Measurements from ENCODE around the gene GDF10. TPM values are rescaled to one million over a fixed set of nuclear protein-coding genes. Genes with fewer than 3 reads are reported as not detected.

GDF10 gene, protein sequence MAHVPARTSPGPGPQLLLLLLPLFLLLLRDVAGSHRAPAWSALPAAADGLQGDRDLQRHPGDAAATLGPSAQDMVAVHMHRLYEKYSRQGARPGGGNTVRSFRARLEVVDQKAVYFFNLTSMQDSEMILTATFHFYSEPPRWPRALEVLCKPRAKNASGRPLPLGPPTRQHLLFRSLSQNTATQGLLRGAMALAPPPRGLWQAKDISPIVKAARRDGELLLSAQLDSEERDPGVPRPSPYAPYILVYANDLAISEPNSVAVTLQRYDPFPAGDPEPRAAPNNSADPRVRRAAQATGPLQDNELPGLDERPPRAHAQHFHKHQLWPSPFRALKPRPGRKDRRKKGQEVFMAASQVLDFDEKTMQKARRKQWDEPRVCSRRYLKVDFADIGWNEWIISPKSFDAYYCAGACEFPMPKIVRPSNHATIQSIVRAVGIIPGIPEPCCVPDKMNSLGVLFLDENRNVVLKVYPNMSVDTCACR
- total RNA-seq = 1 to 10 TPM in 1 of 2 experiments, under 1 TPM in 1; 0.89 to 1.0 TPM

DNA sequence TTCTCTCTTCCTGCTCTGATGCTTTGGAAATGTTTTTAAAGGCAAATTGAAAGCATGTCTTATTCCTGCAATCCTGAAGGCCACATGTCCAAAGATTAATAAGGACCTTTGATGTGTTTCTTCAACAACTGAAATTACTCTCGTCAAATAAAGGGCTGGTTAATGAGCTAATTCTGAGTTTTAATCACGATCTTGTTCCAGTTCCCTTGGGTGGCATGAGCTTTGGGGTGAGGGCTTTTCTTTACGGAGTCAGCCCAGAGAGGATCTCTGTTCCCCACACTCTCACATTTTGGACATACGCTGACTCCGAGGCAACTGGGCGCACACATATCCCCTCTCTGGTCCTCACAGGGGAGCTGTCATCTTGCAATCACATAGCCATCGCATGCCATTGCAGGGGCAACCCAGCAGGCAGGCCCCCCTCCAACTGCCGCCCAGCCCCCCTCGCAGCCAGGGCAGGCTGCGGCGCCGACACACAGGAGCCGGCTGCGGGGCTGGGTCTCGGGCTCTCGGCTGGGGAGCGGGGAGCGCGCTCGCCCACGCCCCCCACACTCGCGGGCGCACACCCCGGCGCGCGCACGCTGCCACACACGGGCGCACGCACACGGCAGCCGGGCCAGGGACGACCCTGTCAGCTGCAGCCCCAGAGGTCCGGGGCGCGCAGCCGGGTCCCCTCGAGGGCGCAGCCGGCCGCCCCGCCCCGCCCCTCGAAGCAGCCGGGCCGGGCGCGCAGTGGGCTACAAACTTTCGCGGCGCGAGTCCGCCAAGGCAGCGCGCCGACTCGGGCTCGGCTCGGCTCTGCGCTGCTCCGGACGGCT lies at the start of gene GDF10:
GDF10 (plus strand) TSS at position 587 of the 818 bp plus-strand sequence. CDS start 455 bp downstream, outside the sequence.
- POLR2A ChIA-PET = interaction anchor here (0.5 kb wide), 1 partner anchor 22 kb away, joined by 3 read pairs; no protein-coding TSS in a partner anchor
- CTCF ChIA-PET = interaction anchor here (1.3 to 1.5 kb wide), 2 partner anchors 12 to 275 kb away, joined by 4 to 6 read pairs; no protein-coding TSS in a partner anchor

DNA sequence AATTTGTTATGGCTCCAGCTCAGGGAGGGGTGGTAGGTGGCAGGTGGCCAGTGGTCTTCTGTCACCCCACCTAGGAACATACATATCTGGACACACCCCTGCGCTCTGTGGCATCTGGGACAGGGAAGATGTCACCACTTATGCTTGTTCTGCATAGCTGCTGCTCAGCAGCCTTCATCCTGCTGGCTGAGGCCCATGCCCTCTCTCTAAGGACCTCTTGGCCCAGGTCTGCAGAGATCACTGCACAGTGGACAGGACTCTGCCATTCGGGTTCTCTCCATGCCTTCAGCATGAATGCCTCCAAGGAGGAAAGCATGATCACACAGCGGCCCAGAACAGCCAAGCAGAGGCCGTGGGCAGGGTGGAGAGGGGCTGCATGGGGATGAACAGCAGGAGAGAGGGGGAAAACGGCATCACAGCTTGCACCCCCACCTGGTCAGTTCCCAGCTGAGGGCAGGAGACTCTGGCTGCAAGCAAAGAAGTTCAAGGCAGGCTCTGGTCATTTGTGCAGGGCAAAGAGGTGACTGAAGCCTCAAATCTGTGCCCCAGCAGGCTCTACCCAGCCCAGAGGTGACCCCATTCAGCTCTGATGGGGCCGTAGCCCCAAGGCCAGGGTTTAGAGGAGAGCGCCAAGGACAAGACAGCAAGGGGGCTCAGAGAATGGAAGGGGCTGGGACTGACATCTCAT lies 47.8 kb upstream of the GDF10 start:
- CTCF ChIA-PET = no interaction called here

DNA sequence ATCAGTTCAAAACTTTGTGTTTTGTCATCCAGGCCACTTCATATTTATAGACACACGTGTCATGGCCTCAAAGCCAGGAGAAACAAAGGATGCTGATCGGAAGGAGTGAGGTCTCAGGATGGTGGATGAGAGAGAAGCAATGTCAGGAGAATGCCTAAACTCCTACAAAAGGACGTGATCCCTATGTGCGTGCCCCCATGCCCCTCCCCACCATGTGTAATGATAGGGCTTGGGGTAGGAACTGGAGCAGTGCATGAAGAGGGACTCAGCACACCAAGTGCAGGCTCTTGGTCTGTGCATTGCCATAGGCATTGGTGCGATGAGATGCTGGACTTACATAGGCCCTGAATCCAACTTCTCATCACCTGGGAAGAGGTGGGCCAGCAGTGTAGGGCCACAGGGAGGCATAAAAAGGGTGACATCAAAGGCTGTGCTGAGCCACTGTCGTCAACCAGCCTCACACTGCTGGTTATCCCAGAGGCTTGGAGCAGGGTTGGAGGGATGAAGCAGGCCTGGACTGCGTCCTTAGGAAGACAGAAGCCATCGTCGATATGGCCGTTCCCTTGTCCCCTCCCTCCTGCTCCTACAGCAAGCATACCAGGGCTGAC lies 46.9 kb upstream of the GDF10 start:
- ChIA-PET POLR2A (no interaction called here), CTCF (no interaction called here)

More for the DNA sequence above, 47.8 kb upstream of the GDF10 start:
- POLR2A ChIA-PET = no interaction called here

DNA sequence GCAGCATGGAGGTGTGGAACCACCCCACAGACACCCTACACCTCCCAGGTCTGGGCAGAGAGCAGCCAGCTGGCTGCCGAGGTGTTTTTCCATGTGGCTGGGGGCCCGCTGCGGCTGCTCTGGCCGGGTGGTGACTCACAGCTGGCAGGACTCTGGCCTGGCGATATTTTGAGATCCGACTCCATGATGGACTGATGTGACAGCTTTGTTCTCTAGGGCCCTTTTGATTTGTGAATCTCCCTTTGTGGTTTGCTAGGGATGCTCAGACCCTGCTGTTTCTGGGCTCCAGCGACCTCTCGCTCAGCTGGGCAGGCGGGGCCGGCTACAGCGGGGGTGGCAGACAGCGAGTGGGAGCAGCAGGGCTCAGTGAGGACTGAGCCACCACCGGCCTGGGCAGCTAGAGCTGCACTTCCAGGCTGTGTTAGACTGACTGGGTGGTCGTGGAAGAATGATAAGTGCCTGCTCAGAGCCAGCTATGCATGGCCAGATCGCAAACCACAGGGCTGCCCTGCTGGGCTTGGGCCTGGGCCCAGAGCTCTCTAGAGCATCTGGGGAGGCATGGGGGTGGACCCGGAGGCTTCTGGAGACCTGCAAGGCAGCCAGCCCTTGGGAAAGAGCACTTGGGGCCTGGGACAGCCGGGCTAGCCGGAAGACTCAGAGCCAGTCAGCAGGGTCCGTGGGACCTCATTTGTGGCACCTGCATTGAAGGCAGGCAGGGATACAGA lies 46.2 kb upstream of the GDF10 start:
- ChIA-PET CTCF (no interaction called here), POLR2A (no interaction called here)

DNA sequence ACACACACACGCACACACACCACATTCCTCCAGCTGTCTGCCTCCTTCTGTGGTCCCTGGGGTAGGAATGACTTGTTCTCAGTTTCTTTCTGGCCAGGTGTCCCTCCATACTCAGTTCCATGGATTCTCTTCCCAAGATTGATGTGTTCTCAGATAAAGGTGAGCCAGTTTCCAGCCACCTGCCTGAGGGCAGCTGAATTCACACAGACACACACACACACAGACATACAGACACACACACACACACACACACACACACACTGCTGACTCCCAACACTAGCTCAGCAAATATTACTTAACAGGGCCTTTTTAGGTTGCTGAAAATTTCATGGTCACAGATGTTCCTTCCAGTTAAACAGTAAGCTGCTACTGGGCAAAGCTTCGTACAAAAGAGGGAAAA lies 45.4 kb upstream of the GDF10 start:
- CTCF ChIA-PET = no interaction called here
- POLR2A ChIA-PET = no interaction called here

DNA sequence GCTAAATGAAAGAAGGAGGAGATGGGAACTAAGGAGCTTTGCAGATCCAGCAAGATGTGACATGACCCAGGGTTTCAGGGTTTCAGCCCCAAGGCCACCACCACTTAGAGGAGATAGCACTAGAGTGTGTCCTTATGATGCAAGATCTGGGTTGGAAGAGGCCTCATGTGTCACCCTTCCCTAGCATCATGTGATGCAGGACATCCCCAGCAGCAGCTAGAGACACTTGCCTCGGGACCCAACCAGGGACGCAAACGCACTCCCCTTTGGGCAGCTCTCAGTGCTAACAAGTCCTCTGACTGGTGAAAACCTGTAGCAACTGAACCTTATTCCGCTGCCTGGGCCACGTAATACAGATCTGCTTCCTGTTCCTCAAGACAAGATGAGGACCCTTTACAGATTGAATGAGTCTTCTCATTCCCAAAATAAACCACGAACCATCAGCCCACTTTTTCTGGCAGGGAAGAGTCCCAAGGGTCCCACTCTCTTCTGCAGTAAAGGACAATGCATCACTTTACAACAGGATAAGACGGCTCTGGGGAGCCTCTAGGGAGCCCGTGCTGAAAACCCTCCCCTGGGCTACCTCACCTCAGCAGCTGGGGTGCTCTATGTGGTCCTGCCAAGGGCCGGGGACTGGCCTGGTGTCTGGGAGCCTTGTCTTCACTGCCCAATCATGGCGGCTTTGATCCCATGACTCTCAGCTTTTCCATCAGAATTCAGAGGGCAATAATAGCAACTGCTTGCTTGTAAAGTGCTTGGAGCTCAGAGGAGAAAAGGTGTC lies 44.8 kb upstream of the GDF10 start:
- ChIA-PET CTCF (no interaction called here), POLR2A (no interaction called here)

DNA sequence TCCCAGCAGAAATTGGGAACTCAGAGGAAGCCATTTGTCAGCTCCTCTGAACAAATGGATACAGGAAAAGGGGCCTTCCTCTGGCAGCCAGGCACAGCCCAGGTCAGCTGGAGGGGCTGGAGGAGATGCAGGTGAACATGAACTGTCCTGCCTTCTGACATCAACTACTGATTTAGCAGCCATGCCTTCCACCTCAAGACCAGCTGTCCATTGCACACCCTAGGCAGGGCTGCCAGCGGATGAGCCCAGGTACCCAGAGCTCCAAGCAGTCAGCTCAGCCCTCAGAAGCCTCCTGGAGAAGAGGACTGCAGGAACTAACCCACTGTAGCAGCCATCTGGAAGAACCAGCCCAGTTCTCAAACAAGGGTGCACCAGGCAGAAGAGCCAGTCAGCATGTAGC lies 44.1 kb upstream of the GDF10 start:
- CTCF ChIA-PET = no interaction called here

DNA sequence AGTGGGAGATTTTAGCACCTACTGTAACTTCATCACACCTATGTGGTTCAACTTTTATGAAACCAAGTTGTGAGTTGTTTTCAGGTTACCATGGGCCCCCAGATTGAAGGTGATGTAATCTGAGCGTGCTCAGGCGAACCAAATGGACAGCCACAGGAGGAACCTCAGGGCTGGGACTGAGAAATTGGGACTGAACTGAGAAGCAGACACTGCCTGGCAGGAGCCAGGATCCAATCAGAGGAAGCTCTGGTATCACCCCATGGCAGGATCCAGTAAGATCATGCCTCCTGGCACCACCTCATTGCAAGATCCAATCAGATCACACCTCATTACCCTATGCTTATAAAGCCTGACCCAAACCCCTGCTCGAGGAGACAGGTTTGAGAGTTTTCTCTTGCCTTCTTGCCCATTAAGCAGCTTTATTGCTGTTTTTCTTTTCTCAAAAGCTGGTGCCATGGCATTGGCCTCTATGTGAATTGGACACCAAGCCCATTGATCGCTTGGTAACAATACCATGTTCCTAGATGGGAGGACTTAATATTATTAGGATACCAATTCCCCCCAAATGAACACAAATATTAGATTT lies 43.2 kb upstream of the GDF10 start:
- CTCF ChIA-PET = no interaction called here
- POLR2A ChIA-PET = no interaction called here

More for the DNA sequence above, 44.1 kb upstream of the GDF10 start:
- POLR2A ChIA-PET = no interaction called here

DNA sequence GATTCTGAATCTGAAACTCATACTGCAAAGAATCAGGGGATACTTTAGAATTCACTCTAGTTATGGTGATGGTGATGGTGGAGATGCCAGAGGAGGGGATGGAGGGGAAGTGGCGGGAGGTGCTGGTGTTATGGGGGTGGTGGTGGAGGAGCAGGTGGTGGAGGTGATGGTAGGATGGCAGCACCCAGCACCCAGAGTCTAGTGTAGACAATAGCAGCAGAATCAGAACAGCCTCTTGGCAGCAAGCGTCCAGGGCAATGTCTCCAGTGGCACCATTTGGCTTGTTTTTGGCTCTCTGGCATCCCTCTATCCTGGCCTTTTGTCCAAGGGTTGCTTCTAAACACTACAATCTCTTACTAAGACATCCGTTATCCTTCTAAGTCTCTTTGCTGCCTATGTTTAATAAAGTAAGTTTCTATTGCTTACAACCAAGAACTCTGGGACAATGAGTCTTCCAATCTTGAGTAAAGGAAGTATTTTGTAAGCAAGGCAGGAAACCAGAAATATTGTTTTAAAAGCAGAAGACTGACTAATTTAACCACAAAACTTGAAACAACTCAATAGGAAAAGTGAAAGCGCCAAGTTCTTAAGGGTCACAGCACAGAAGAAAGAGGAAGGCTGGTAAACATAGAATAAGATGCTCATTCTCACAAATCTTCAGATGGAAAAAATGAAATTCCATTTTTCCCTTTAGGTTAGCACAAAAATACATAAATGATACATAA lies 42.4 kb upstream of the GDF10 start:
- POLR2A ChIA-PET = interaction anchor here (0.7 kb wide), 1 partner anchor 82 kb away, joined by 3 read pairs; no protein-coding TSS in a partner anchor
- CTCF ChIA-PET = no interaction called here

DNA sequence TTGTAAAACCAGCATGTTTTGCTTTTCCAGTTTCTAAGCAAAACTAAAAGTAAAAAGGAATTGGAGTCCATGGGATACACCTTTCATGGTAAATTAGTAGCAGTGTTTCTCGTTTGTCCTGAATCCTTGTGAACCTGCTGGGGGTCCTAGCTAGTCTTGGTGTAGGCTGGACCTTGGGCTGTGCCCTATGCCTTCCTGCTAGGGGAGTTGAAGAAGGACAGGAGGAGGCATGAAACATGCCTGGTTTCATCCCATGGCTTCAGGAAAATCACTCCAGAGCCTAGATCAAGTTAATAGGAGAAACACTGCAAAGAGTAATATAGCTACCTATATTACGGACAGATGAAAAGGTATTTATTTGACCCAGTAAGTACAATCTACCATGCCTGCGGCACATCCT lies 41.1 kb upstream of the GDF10 start:
- ChIA-PET POLR2A (no interaction called here), CTCF (interaction anchor here (1.3 kb wide), 1 partner anchor 55 kb away, joined by 3 read pairs; no protein-coding TSS in a partner anchor)

DNA sequence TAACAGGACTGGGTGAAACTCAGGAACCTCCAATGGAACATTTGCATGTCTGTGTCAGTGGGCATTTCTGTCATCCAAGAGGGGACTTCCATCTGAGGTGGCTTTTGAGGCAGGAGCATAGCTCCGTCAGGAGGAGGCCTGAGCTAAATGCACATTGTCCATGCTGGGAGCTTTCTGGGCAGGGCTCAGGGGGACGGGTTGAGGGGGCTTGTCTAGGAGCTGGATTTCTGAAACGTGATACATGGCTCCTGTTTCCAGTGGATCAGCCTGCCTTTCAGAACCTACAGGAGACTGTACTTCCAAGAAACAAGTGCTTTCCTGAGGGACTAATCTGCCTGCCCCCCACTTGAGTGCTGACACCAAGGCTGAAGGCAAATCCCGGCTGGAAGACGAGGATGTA lies 40.5 kb upstream of the GDF10 start:
- ChIA-PET CTCF (interaction anchor here (1.3 kb wide), 1 partner anchor 54 kb away, joined by 3 read pairs; no protein-coding TSS in a partner anchor), POLR2A (no interaction called here)

DNA sequence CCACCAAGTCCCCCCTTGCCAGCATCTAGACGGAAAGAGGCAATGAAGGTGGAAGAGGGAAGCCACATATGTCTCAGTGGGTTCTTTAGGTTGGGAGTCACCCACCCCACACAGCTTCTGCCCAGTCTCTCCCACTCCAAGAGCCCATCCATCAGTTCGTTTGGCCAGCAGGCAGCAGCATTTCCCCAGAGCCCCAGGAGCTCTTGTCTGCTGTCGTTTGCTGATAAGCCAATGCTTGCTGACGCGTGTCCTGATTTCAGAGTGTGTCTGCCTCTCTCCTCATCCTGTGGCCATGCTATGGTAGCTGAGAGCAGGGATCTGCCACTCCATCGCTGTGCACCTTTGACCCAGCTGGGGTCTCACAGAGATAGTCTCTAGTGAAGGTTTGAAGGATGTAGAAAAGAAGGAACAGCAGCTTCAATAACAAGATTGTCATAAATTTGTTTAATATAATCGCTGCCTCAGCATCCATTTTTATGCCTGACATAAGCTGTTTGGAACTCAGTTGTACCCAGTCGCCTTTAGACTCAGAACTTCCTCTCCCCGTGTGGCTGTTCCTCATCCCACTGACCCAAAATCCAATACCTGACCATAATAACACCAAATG lies 39.4 kb upstream of the GDF10 start:
- ChIA-PET CTCF (no interaction called here), POLR2A (no interaction called here)

DNA sequence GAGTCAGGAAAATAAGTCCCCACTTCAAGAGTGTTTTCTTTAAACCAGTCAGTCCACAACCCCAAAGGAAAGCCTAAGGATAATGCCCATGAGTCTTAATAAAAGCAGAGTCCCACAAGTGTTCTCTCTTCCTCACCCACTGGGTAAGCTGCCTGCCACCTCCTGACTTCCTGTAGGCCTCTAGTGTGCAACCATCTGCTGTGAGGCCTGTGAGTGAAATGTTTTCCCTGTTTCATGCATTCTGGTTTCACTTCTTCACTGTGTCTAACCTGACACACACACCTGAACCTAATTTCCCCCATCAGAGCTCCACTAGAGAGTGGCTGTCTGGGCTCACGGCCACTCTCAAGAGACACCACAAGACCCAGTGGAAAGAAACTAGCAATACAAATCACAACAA lies 38.9 kb upstream of the GDF10 start:
- ChIA-PET CTCF (no interaction called here), POLR2A (no interaction called here)

DNA sequence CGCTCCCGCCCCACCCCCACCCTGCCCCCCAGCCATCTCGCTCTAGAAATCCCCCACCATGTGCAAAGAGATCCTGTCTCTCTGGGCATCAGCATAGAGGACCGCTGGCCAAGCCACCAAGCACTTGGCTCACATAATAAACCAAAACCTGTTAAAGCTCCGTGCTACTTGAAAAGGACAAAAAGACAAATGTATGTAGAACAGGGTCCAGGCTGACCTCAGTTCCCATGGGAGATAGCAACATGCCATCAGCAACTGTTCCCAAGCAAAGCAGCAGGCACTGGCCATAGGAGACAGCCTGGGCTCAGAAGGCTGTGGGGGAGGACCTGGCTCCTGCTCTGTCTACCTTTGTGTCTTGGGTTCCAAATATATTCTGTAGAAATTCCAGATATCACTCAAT lies 38.4 kb upstream of the GDF10 start:
- ChIA-PET CTCF (no interaction called here), POLR2A (no interaction called here)

DNA sequence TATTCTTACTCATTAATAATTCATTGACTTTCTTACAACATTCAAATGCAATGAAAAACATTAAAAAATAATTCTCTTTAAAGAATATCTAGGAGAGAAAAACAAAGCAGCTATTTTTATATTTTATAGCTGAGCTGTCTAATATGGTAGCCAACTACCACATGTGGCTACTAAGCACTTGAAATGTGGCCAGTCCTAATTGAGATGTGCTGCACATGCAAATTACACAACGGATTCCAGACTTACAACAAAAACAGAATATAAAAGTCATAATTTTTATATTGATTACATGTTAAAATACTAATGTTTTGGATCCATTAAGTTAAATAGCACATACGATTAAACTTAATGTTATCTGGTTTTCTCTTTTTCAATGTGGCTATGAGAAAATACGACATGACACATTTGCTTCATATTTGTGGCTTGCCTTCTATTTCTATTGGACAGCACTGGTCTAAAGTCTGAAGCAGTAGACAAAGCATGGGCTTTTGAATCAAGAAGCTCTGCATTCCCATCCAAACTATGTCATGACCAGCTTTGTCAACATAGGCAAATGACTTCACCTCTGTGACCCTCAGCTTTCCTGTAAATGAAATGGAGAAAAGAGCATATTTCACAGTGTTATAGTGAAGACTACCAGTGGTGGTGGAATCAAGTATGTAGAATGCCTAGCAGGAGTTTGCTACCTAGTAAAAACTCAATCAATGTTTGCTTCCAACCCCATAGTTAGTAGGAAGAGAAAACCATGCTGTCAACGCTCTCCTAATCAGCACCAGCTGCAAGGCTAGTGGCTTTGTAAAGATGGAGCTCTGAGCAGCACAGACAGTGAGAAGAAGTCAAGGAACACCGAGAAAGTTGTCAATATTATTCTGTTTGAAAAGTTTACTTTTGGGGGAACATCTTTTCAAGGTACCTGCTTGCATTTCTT lies 37.1 kb upstream of the GDF10 start:
- ChIA-PET POLR2A (no interaction called here), CTCF (no interaction called here)

DNA sequence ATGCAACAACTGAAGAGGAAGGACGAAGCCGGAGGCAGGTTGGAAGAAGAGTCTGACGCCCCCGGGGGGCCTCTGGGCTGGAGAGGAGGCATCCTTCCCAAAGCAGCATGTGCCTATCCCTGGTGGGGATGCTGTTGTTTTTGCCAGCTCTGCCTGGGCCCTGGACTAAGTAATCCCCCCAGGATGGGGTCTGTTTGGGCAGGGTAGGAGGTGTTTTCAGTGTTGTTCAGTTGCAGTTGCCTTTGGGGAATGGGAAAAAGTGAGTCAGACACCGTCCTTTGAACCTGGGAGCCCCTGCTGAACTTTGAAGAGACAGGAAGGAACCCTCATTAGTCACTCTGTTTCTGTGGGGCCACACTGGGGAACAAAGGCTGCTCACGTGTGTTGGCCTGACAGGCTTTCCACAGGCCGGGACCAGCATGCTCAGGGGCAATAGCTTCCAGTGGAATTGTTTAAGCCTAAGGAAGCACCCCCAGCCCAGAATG lies 35.2 kb upstream of the GDF10 start:
- POLR2A ChIA-PET = no interaction called here
- CTCF ChIA-PET = no interaction called here

Measured in activated CD8-positive, alpha-beta memory T cell treated with anti-CD3 and anti-CD28 coated beads for 36 hours (primary cell).